Measurements from ENCODE around the gene TUBG2. TPM values are rescaled to one million over a fixed set of nuclear protein-coding genes. Genes with fewer than 3 reads are reported as not detected.

TUBG2 gene
- polyA plus RNA-seq, 12 donors: 10.1 to 27.6 (median 12.1) TPM; not detected in 1

DNA sequence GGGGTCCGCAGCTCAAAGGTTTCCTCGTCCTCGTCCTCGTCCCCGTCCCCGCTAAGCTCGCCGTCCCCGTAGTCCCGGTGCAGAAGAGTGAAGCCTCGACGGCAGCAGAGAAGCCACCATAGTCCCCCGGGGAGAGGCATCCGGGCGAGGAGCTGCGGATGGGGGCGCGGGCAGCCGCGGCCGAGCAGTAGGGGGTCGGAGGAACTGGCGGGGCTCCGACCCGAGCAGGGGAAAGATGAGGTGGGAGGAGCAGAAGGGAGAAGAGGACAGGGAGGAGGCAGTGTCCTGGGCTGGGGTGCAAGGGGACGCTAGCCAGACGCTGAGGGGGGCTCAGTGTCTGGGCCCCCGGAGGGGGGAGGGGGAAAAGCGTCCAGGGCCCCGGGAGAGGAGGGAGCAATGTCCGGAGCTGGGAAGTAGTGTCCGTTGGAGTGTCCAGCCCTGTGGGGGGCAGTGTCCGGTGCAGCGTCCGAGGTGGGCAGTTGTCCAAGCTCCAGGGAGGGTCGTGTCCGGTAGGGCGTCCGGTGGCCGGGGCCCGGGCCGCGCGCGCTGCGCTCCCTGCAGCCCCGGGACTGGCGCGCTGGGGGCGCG, 17.4 kb downstream of the TUBG2 start, which contains the start of gene PLEKHH3:
PLEKHH3 (minus strand) TSS at position 571 of the 588 bp plus-strand sequence; CDS start at position 140, 431 bp downstream.
- DNase-seq: no peak

DNA sequence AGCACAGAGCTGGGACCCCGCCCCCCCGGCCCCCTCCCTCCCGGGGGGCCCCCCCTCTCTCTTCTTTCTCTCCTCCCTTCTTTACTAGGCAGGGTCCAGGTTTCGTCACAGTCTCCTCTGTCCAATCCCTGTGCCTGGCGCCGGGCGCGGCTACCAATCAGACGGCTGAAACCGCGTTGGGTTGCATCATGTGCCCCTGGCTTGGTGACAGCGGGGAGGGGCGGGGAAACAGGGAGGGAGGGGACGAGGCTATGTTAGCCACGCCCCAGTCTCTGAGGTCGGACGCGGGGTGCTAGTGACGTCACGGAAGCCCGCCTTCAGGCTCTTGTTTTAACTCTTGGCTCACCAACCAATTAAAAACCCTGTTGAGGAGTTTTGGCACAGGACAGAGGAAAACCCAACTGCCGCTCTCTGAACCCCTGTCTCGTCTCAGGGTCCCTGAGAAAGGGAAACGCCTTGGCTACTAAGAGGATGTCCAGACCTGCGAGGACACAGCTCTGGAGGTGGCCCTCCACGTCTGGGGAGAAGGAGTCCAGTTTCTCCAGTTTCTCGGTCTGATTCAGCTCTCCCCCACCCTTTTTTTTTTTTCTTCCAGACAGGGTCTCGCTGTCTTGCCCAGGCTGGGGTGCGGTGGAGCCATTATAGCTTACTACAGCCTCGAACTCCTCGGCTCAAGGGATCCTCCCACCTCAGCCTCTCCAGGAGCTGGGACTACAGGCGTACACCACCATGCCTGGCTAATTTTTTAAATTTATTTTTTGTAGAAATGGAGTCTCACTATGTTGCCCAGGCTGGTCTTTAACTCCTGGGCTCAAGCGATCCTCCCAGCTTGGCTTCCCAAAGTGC, 18.2 kb downstream of the TUBG2 start:
- DNase-seq: peak; percentile 100

DNA sequence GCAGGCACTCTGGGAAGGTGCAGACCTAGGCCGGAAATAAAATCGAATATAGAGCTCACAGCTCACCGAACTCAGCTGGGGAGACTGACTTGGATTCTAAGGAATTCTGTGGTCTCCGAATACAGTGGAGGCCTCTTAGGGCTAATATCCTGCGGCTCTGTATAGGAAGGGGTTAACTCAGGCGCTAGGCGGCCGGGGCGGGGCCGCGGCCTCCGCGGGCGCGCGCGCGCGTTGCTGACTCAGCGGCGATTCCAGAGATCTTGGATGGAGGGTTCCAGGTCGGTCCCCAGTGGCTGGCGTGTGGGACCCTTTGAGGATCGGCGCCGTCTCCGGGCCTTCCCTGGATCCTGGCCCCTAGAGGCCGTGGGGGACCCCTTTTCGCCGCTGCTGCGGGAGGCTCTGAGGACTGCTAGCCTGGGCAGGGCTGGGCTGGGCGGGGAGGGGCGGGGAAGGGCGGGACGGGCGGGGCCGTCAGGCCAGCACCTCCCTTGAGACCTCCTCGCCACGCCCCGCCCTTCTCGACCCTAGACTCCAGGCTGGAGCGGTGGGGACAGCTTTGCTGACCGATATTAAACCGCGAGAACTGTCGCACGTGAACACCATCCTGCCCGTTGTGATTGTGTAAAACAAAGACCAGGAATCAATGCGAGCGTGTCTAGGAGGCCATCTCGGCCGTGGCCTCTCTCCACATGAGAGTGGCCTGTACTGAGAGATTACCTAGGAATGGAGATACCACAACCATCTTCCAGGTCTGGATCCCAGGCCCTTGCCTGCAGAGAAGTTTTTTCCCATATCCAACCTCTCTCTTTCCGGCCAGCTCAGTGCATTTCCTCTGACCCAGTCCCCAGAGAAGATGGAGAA, 19.1 kb downstream of the TUBG2 start:
- DNase-seq: peak; percentile 85

DNA sequence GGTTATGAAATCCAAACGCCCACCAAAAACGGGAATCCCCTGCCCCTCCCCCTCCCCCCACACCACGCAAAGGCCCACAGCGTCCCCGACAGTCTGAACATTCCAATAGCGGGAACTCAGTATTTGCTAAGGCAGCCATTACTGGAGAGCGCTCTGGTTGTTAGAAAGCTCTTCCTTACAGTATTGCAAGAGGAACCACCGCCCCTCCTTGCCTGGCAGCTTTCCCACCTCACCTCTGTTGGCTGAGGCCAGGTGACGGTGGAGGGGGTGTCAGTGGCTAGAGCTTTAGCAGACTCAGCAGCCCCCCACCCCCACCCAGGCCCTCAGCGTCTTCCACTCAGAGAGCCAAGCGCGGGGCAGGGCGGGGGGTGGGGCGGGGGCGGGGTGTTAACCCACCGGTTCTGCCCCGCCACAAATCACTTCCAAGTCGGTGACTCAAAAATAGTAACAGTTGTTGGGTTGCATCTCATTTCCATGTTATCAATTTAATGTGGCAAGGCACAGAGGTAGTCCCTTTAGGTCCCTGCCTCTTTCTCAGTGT, 19.9 kb downstream of the TUBG2 start:
- DNase-seq: peak; percentile 38

DNA sequence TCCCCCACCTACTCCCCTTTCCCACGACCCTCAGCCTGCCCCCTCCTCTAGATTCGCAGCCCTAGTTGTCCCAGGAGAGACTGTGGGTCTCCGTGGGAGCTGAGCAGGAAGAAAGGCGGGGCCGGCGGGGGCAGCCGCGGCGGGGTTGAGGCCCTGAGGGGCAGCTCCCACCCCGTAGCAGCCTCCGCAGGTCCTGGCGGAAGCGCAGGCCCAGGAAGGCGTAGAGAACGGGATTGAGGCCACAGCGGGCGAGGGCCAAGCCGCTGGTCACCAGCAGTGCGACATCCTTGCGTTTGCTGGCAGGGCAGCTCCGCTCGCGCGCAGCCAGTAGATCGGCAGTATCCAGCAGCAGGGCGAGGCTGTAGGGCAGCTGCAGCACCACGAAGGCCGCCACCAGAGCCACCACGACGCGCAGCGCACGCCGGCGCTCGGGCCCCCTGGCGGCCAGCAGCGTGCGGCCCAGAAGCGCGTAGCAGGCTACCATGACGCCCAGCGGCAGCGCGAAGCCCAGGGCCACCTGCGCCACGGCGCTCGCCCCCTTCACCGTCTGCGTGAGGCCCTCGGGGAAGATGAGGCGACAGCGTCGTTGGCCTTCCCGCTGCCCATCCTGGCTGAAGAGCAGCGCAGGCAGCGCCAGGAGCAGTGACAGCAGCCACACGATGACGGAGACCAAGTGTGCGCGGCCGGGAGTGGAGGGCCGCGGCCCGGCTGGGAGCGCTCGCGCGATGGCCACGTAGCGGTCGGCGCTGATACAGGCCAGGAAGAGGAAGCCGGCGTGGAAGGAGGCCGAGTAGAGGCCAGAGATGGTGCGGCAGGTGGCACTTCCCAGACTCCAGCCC, 20.6 kb downstream of the TUBG2 start:
- DNase-seq: peak; percentile 79

DNA sequence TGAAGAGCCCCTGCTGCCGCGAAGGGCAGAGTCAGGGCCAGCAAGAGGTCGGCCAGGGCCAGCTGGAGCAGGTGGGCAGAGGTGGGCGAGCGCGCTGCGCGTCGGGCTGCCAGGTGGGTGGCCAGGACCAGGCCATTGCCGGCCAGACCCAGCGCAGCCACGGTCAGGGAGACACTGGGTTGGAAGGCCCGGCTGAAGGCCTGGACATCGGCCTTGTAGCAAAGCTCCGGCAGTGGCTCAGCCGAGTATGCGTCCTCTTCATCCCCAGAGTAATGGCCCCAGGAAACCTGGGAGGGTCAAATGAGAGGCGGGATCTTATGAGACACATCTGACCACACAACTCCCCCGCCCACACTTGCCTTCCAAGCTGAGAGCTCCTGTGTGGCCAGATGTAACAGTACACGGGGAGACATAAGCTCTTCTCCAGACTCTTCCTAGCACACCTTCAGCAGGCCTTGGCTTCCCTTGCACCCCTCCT, 21.3 kb downstream of the TUBG2 start:
- DNase-seq: no peak

DNA sequence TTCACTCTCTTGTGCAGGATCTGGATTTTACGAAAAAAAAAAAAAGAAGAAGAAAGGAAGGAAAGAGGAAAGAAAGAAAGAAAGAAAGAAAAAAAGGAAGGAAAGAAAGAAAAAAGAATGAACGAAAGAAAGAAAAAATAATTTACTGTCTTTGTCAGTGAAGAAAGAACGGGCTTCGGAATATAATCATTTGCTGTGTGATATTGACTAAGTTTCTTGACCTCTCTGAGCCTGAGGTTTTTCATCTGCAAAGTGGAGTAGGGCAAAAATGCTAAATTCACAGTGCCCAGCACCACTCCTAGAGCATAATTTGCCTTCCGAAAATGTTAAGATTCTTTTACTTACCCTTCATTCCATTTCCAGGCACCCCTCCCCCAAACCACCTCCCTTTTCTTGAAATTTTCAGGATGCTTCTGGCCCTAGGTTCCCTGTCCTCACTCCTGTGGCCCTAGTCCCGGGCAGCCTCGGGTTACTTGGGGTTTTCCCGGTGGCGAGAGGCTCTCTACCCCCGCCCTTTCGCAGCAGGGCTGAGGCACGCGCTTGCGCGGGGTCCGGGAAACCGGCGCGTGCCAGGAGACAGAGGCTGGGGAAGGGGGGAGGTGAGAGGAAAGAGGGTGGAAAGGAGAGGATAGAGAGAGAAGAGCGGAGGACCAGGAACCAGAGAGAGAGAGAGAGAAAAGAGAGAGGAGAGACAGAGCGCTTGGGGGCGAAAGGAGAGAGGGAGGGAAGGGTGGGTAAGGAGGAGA, 23.1 kb downstream of the TUBG2 start, which contains the start of gene CNTNAP1:
CNTNAP1 (plus strand) TSS at position 556 of the 746 bp plus-strand sequence. CDS start 299 bp downstream, outside the sequence.
- DNase-seq: peak; percentile 78

DNA sequence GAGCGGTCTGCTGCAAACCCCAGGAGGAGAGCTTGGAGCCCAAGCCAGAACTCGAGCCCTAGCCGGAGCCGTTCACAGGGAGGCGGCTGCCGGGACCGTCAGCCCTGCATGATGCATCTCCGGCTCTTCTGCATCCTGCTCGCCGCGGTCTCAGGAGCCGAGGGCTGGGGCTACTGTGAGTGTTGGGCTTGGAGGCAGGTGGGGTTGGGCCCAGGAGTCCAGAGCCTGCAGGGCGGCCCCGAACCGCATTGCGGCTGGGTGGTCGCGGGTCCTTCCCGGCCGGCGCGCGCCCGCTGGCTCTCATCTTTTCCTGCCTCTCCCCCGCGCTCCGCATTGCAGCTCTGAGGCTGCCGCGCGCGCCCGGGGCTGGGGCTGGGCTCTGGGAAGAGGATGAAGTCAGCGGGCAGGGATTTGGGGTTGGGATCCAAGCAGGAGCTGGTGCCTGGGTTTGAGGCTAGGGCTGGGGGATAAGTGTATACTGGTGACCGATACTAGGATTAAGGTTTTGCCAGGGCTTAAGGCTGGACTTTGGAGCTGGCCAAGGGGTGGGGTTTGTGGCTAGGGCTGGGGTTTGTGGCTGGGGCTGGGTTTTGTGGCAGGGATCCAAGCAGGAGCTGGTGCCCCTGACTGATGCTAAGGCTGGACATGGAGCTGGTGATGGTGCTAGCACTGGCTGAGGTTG, 23.8 kb downstream of the TUBG2 start:
- DNase-seq: peak; percentile 67

DNA sequence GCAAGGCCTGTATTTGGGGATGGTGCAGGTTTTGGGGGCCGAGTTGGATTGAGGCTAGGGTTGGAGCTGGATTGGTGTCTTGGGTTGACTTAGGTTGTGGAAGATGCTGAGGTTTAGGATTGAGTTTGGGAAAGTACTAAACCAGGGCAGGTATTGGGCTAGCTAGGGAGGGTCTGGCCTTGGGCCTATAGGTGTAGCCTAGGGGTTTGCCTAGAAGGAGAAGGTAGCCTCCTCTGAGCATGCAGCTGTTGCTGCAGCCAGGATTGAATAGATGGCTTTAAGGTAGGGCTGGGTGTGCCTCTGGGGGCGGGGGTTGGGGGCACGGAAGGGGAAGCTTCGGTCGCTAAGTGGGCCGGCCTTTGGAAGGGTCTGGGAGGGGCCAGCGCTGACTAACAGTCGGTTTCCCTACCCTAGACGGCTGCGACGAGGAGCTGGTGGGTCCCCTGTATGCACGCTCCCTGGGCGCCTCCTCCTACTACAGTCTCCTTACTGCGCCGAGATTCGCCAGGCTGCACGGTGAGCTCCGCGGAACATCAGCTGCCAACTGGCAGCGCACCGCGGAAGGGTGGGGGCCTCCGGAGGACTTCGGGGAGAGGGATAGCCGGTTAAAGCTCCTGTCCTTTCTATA, 24.4 kb downstream of the TUBG2 start:
- DNase-seq: peak; percentile 35

DNA sequence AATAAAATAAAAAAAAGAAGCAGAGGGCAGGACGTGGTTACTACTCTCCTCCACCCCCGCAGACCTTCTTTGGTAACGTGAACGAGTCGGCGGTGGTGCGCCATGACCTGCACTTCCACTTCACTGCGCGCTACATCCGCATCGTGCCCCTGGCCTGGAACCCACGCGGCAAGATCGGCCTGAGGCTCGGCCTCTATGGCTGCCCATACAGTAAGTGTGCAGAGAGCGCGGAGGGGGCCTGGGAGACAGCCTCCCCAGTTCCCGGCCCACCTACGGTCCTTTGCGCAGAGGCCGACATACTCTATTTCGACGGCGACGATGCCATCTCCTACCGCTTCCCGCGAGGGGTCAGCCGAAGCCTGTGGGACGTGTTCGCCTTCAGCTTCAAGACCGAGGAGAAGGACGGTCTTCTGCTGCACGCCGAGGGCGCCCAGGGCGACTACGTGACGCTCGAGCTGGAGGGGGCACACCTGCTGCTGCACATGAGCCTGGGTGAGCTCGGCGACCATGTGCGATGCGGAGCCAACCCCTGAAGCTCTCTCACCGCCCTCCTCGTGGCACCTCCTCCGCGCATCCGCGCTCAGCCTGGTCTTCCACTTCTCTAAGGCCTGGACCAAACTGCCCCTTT, 26.0 kb downstream of the TUBG2 start:
- DNase-seq: no peak

DNA sequence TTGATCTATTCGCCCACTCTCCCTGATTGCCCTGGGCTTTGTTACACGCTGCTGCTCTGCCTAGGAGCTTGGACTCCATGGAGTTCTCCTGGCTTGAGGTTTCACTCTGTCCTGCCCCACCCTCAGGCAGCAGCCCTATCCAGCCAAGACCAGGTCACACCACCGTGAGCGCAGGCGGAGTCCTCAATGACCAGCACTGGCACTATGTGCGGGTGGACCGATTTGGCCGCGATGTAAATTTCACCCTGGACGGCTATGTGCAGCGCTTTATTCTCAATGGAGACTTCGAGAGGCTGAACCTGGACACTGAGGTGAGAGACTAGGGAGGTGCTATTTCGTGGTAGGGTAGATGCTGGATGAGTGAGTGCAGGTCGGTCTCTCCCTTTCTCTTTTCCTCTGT, 26.7 kb downstream of the TUBG2 start:
- DNase-seq: no peak

DNA sequence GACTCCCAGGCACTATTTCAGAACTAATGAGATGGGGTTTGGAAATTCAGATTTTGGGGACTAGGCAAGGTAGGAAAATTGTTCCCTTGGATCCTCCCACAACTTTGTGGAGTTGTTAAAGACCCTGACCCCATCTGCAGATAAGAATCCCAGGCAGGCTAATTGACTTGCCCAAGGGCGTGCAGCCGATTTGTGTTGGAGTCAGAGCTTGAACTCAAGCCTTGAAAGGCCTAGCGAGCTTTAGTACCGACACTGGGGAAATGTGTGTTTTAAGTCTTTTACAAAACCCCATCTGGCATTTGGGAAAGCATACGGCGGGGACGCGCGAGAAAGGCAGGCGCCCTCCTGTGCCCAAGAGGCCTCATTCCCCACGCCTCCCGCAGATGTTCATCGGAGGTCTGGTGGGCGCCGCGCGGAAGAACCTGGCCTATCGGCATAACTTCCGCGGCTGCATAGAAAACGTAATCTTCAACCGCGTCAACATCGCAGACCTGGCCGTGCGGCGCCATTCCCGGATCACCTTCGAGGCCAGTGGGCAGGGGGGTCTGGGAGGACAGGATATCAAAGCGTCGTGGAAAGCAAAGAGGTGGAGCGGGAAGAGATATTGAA, 27.5 kb downstream of the TUBG2 start:
- no peak for DNase-seq

DNA sequence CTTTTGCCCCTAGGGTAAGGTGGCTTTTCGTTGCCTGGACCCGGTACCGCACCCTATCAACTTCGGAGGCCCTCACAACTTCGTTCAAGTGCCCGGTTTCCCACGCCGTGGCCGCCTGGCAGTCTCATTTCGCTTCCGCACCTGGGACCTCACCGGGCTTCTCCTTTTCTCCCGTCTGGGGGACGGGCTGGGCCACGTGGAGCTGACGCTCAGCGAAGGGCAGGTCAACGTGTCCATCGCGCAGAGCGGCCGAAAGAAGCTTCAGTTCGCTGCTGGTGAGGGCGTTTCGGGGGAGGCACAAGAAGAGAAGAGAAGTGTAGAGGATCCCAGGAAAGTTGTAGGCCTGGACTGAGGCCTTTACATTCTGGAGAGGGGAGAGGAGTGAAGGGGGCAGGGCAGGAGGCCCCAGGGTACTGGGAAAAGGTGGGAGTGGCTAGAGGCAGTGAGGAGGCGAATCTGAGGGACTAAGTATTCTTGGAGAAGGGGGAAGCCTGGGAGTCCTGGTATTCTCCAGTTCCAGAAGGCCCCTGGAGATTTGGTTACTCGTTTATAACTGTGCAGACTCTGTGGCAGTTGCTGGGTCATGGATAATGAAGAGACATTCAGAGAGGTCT, 28.7 kb downstream of the TUBG2 start:
- DNase-seq: no peak

DNA sequence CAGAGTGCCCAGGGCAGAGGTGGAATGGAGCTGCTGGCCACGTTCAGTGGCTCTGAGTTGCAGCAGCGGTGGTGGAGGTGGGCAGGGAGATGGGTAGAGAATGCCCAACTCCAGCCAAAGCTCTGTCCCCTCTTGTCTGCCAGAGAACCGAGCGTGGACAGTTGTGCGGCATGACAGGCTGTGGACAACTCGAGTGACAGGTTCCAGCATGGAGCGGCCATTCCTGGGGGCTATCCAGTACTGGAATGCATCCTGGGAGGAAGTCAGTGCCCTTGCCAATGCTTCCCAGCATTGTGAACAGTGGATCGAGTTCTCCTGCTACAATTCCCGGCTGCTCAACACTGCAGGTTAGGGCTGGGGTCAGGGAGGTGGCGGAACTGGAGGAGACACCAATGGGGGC, 31.5 kb downstream of the TUBG2 start:
- DNase-seq: no peak

DNA sequence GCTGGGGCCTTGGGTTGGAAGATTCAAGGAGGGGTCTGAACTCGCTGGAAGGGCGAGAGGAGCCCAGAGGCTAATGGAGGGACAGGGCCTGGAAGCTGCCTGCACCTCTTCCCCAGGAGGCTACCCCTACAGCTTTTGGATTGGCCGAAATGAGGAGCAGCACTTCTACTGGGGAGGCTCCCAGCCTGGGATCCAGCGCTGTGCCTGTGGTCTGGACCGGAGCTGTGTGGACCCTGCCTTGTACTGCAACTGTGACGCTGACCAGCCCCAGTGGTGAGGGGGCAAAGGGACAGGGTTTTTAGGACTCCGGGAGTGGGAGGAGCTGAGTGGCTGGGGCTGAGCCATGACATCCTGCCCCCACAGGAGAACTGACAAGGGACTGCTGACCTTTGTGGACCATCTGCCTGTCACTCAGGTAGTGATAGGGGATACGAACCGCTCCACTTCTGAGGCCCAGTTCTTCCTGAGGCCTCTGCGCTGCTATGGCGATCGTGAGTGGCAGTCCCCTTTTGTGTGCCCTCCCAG, 32.0 kb downstream of the TUBG2 start:
- DNase-seq: no peak

DNA sequence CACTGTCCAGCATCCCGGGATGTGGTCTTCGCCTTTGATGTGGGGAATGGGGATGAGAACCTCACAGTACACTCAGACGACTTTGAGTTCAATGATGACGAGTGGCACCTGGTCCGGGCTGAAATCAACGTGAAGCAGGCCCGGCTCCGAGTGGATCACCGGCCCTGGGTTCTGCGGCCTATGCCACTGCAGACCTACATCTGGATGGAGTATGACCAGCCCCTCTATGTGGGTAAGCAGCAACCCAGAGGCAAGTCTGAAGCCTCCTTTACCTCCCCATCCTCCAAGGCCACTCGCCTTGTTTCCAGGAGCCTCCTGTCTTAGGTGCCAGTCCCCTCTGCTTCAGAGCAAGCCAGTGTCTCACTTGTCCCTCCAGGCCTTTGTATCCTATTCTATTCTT, 33.4 kb downstream of the TUBG2 start:
- DNase-seq: no peak

DNA sequence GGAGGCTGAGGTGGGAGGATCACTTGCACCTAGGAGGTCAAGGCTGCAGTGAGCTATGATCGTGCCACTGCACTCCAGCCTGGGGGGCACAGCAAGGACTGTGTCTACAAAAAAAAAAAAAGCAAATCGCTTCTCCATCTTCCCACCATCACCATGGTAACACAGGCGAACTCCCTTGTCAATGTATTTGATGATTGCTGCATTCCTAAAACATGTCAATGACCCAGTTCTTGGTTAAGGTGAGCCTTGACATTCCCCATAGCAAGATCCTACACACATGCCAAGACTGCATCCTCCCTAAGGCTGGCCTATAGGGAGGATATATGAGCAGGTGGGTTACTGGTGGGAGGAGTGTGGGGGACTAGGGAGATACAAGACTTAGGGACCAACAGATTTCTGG, 35.4 kb downstream of the TUBG2 start:
- DNase-seq: no peak
